ENCODE data around the gene TOMM22. TPM values are rescaled to one million over a fixed set of nuclear protein-coding genes. Genes with fewer than 3 reads are reported as not detected.

Gene TOMM22
- polyA plus RNA-seq, 1 donor, result 79.4 TPM

GRCh38 chr22:38715176-38715764 is 33.5 kb downstream of the TOMM22 start:
- no peak for DNase-seq (ENCODE audit: low read depth)

DNA sequence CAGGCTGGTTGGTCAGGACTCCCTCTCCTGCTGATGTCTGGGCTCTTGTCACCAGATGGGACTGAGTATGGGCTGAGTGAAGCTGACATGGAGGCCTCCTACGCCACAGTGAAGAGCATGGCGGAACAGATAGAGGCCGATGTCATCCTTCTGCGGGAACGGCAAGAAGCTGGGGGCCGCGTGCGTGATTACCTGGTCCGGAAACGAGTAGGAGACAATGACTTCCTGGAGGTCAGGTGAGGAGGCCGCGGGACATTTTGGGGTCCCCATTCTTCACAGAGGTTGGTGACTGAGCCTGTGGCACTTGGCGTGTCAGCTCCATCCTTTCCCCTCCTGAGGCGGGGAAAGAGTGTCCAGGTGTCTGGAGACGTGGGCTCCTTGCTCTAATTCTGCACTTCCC is 34.1 kb downstream of the TOMM22 start:
- no peak for DNase-seq (ENCODE audit: low read depth)

GRCh38 chr22:38716271-38716670 is 34.5 kb downstream of the TOMM22 start:
- no peak for DNase-seq (ENCODE audit: low read depth)

DNA sequence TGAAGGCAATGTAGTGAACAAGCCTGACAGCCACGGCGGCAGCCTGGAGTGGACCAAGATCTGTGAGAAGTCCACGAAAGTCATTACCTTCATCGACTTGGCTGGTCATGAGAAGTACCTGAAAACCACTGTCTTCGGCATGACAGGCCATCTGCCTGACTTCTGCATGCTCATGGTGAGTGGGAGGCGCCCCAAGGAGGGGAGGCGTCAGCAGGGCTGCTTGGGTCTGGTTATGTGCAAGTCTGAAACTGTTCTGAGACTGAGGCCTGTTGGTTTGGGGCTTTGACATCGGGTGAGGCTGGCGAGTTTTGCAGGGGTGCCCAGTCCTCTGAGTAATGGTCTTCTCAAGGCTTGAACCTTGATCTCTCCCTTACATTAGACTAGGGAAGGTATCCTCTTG is 35.1 kb downstream of the TOMM22 start:
- no peak for DNase-seq (ENCODE audit: low read depth)

DNA sequence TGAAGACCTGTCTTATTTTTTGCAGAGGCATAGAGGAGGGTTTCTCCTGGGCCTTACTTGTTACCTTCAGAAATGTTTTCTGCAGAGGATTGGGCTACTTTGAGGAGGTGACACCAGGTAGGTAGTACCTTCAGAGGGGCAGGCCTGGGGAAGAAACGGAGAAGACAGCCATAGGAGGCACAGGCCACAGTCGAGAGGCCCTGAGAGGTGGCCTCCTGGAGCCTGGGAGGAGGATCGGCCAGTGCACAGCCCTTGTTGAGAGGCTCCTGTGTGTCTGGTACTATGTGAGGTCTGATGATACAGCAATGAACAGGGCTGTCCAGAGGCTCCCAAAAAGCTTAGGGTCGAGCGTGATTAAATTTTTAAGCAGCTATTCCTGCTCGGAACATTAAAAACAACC is 35.5 kb downstream of the TOMM22 start:
- no peak for DNase-seq (ENCODE audit: low read depth)

DNA sequence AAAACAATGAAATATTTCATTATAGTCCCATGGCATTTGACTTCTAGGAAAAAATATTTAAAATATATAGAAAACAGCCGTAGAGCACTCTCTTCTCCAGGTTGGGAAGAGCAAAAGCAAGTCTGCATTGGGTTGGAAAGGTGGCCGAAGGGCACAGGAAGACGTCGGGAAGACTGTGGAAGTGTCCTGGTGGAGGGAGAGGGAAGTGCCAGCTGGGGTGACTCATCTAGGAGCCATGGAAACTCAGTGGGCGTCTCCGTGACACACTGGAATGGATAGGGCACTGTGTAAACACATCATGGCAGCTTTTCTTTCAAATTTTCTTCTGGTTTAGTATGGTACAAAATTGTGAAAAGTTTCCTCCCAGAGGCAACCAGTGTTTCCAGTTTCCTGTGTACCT is 36.7 kb downstream of the TOMM22 start:
- DNase-seq (ENCODE audit: low read depth), result no peak

- DNase-seq (ENCODE audit: low read depth), result no peak
These were observed 37.4 kb downstream of the TOMM22 start for GRCh38 chr22:38719196-38719595.

GRCh38 chr22:38720350-38720749 is 38.6 kb downstream of the TOMM22 start:
- DNase-seq (ENCODE audit: low read depth), result no peak

DNA sequence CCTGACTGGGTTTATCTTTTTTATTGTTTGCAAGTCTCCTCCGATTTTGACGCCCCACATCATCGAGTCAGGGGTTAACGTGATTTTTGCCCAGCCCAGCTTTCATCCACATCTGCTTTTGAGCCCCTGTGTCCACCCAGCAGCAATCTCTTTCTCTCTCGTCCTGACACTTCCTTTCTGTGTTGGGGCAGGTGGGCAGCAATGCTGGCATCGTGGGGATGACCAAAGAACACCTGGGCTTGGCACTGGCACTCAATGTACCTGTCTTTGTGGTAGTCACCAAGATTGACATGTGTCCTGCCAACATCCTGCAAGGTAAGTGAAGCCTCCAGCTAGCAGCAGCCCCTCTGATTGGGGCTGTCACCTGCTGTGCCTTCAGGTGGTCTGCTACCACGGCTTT is 39.8 kb downstream of the TOMM22 start:
- DNase-seq (ENCODE audit: low read depth), result no peak

DNA sequence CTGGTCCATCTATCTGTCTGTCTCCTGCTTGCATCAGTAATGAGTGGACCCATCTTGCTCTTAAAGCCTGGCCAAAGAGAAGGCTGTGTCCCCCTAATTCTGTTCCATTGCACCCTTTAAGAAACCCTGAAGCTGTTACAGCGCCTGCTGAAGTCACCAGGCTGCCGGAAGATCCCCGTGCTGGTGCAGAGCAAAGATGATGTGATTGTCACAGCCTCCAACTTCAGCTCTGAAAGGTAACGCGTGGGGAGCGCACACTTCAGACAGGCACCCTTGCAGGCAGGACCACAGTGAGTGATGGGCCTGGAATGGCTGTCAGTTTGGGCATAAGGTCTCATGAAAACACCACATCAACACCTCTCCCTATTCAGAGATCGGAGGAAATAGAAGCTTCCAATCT is 42.4 kb downstream of the TOMM22 start:
- DNase-seq (ENCODE audit: low read depth), result no peak

DNA sequence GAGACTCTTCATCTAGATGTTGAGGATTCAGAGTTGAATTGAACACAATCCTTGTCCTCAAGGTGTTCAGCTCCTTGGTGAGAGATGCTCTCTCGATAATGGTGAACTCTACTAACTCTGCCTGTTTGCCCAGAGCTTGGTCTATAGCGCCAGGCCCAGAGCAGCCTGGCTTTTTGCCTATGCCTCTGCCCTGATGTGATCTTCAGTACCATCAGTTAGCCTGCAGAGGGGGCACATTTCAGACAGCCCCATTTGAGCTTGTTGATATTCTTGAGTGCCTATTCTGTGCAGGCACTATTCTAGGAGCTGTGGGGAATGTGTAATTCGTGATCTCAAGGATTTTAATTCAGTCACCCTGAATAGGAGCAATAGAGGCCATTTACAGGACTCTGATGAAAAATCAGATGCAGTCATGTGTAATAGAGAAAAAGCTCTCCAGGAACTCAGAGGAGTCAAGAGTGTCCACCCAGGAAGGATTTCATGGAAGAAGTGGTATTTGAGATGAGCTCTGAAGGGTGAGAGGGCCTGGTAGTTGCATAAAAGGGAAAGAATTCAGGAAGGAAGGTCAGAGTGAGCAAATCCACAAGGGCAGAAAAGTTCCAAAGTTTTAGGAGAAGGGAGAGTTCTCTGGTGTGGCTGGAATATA is 43.3 kb downstream of the TOMM22 start:
- no peak for DNase-seq (ENCODE audit: low read depth)

DNA sequence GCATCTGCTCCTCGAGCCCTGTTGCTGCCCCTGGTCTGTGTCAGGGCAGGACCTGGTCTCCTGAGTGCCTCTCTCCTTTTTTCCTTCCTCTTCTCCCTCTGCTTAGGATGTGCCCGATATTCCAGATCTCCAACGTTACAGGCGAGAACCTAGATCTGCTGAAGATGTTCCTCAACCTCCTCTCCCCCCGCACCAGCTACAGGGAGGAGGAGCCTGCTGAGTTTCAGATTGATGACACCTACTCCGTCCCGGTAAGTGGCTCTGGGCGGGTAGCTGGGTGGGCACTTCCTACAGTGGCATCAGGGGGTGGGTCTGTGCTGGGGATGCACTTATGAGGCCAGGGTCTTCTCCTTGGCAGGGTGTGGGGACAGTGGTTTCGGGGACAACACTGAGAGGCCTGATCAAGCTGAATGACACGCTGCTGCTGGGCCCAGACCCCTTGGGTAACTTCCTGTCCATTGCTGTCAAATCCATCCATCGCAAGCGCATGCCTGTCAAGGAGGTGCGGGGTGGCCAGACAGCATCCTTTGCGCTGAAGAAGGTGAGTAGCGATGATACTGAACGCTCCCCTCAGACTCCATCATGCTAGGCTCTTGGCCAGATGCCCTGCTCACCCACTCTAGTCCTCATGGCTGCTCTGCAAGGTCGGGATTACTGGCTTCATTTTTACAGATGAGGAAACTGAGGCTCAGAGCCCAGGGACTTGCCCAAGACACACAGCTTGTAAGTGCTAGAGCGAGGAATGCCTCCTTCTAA is 44.3 kb downstream of the TOMM22 start:
- no peak for DNase-seq (ENCODE audit: low read depth)

DNA sequence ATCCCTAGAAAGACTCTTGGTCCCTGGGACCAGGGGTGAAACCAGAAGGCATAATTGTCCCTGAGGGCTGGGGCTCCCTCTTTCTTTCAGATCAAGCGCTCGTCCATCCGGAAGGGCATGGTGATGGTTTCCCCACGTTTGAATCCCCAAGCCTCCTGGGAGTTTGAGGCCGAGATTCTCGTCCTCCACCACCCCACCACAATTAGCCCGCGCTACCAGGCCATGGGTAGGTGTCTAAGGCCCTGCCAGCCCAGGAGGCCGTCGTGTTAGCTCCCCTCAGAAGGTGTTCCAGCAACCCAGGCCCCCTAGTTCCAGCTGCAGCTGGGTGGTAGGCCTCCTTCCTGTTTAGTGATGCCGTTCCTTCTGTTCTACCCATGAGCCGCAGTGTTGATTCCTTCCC is 45.4 kb downstream of the TOMM22 start:
- DNase-seq (ENCODE audit: low read depth), result no peak

GRCh38 chr22:38727530-38728451 is 46.0 kb downstream of the TOMM22 start:
- no peak for DNase-seq (ENCODE audit: low read depth)

GRCh38 chr22:38728871-38729796 is 47.4 kb downstream of the TOMM22 start:
- no peak for DNase-seq (ENCODE audit: low read depth)

GRCh38 chr22:38729946-38730345 is 48.2 kb downstream of the TOMM22 start:
- no peak for DNase-seq (ENCODE audit: low read depth)

DNA sequence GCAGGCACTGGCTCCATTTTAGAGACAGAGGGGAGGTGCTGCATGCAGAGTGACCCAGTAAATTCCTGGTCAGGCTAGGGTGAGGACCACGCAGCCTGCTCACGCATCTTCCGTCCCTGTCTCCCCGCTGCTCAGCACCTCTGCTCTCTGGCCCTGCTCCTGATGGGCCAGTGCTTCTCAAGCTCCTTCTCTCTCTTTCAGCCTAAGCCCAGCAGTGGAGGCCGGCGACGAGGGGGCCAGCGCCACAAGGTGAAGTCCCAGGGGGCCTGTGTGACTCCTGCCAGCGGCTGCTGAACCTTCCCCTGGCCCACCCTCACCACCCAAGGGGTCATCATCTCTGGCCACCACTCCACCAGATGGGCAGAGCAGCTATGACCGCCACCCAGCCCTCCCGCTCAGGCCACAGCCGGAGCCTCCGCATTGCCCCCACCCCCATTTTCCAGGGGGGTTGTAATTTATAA is 48.7 kb downstream of the TOMM22 start:
- no peak for DNase-seq (ENCODE audit: low read depth)

DNA sequence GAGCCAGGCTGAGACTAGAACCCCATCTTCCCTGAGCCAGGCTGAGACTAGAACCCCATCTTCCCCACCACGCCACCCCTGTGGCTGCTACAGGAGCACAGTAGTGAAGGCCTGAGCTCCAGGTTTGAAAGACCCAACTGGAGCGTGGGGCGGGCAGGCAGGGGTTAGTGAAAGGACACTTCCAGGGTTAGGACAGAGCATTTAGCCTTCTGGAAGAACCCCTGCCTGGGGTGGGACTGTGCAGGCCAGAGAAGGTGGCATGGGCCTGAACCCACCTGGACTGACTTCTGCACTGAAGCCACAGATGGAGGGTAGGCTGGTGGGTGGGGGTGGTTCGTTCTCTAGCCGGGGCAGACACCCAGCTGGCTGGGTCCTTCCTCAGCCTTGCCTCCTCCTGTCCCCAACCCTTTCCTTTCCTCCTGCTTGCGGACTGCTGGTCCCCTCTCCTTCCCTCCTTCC is 50.0 kb downstream of the TOMM22 start:
- DNase-seq (ENCODE audit: low read depth), result no peak

DNA sequence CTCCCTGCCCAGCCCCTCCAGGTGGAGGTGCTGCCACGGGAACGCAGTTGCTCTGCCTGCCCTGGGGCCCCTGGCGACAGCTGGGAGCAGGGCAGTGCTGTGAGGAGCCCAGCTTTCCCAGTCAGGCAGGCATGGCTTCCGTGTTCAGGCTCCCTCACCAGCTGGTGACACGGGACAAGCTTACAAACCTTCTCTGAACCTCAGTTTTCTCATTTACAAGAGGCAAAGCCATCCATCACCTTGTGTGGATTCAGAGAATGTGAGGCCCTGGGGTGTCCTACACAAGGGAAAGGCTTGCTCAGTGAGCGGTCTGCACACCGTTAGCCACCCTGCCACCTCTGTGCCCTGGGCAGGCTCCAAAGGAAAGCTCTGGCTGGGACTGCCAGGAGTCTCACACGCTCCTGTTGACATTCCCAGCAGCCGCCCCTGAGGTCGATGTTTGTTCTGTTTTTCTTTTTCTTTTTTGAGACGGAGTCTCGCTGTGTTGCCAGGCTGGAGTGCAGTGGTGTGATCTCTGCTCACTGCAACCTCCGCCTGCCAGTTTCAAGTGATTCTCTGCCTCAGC is 50.6 kb downstream of the TOMM22 start:
- no peak for DNase-seq (ENCODE audit: low read depth)

DNA sequence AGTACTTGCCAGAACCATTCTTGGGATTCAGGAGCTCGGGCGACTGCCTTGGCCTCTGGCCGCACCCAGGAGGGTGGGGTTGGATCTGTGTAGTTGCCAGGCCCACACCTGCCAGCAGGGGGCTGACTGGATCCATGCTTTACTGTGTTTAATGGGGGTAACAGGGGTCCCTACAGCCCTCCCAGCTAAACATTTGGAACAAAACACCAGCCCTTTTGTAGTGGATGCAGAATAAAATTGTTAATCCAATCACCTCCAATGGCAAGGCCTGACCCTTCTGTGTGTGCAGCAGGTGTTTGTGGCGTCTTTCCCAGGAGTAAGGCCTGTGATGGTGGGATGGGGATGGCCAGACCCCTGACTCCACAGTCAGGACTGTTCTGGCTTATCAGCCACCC is 51.6 kb downstream of the TOMM22 start:
- DNase-seq (ENCODE audit: low read depth), result no peak

All from forelimb muscle (tissue), 1 donor.